OCI-M1 (cell line): Measurements from ENCODE around the gene FAM90A26.
"Not testable (repeated sequence)": the region's sequence is repeated elsewhere in the genome, so short reads cannot be mapped to it uniquely, and the experiment has no call there.

ENCODE experiments used
- DNase-seq: peaks from one replicate; lab custom pipeline; 2025; lab: John Stamatoyannopoulos, UW

The FAM90A26 gene, protein sequence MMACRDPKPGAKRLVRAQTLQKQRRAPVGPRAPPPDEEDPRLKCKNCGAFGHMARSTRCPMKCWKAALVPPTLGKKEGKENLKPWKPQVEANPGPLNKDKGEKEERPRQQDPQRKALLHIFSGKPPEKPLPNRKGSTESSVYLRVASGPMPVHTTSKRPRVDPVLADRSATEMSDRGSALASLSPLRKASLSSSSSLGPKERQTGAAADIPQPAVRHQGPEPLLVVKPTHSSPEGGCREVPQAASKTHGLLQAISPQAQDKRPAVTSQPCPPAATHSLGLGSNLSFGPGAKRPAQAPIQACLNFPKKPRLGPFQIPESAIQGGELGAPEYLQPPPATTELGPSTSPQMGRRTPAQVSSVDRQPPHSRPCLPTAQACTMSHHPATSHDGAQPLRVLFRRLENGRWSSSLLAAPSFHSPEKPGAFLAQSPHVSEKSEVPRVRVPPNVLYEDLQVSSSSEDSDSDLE

GRCh38 chr4:9169791-9170459 lies at the start of gene FAM90A26:
Gene FAM90A26 (plus strand): TSS chr4:9170409. CDS start chr4:9173173, 2,764 bp downstream.
- not testable (repeated sequence) for DNase-seq

- peak; percentile 15 for DNase-seq
Observed at GRCh38 chr4:9122711-9123110, 47.5 kb upstream of the FAM90A26 start.

DNA sequence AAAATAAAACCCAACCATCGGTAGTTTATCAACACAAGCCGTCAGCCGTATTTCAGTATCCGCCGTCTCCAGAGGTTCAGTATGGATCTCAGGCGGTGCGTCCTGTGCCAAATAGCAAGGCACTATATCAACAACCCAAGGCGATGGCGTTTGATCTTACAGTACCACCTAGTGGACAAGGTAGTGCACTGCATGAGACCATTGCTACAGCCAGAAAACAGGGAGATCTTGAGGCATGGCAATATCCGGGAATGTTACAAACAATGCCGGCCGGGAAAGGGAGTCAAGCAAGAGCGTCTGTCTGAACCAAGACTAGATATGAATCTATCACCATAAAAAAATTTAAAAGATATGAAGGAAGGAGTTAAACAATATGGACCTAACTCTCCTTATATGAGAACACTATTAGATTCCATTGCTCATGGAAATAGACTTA lies 46.6 kb upstream of the FAM90A26 start:
- peak; percentile 59 for DNase-seq

DNA sequence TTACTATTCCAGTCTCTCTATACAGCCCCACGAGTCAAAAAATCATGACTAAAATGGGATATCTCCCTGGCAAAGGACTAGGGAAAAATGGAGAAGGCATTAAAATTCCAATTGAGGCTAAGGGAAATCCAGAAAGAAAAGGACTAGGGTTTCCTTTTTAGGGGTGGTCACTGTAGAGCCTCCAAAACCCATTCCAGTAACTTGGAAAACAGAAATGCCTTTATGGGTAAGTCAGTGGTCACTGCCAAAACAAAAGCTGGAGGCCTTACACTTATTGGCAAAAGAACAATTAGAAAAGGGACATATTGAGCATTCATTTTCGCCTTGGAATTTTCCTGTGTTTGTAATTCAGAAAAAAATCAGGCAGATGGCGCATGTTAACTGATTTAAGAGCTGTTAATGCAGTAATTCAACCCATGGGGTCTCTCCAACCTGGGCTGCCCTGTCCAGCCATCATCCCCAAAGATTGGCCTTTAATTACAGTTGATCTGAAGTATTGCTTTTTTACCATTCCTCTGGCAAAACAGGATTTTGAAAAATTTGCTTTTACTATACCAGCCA lies 44.5 kb upstream of the FAM90A26 start:
- not testable (repeated sequence) for DNase-seq

- not testable (repeated sequence) for DNase-seq
Observed at GRCh38 chr4:9131420-9131819, 38.8 kb upstream of the FAM90A26 start.

GRCh38 chr4:9132849-9133248 lies 37.4 kb upstream of the FAM90A26 start:
- not testable (repeated sequence) for DNase-seq

GRCh38 chr4:9134011-9134410 lies 36.2 kb upstream of the FAM90A26 start:
- DNase-seq, result not testable (repeated sequence)

DNA sequence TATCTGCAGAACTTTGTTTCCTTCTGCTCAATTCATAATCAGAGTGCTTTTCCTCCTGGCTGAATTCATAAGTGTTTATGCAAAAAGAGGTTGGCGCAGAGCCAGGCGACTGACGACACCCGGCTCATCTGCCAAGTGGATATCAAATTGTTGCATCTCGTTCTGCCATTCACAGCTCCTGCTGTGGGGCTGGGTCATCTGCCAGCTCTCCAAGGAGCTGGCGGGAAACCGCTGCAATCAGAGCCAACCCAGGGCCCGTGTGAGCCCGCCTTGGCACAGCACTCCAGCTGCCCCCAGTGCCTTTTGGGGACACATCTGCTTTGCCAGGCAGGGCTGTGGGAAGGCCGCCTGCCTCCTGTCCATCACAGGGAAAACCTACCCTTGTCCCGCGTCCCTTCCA lies 35.7 kb upstream of the FAM90A26 start:
- DNase-seq, result peak; percentile 1

- DNase-seq, result not testable (repeated sequence)
Observed at GRCh38 chr4:9141050-9141449, 29.2 kb upstream of the FAM90A26 start.

- DNase-seq, result not testable (repeated sequence)
Observed at GRCh38 chr4:9142786-9143185, 27.4 kb upstream of the FAM90A26 start.

DNA sequence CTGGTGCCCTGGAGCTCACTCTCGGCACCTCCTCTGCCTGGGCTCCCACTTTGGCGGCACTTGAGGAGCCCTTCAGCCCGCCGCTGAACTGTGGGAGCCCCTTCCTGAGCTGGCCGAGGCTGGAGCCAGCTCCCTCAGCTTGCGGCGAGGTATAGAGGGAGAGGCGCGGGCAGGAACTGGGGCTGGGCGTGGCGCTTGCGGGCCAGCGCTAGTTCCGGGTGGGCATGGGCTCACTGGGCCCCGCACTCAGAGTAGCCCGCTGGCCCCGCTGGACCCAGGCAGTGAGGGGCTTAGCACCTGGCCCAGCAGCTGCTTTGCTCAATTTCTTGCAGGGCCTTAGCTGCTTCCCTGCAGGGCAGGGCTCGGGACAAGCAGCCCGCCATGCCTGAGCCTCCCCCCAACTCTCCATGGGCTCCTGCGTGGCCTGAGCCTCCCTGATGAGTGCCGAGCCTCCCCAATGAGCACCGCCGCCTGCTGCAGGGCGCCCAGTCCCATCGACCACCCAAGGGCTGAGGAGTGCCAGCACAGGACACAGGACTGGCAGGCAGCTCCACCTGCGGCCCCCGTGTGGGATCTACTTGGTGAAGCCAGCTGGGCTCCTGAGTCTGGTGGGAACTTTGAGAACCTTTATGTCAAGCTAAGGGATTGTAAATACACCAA lies 26.7 kb upstream of the FAM90A26 start:
- DNase-seq, result no peak

- no peak for DNase-seq
Observed at GRCh38 chr4:9146967-9147366, 23.2 kb upstream of the FAM90A26 start.

DNA sequence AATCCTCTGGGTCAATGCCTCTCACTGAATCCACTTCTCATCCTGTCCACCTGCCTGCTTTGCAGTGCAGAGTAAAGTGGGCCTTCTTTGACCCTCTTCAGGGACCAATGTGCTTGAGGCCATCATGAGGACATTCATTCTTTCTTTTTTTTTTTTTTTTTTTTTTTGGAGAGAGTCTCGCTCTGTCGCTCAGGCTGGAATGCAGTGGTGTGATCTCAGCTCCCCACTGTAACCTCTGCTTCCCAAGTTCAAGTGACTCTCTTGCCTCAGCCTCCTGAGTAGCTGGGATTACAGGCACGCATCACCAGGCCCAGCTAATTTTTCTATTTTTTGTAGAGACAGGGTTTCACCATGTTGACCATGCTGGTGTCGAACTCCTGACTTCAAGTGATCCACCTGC lies 22.8 kb upstream of the FAM90A26 start:
- DNase-seq, result not testable (repeated sequence)

DNA sequence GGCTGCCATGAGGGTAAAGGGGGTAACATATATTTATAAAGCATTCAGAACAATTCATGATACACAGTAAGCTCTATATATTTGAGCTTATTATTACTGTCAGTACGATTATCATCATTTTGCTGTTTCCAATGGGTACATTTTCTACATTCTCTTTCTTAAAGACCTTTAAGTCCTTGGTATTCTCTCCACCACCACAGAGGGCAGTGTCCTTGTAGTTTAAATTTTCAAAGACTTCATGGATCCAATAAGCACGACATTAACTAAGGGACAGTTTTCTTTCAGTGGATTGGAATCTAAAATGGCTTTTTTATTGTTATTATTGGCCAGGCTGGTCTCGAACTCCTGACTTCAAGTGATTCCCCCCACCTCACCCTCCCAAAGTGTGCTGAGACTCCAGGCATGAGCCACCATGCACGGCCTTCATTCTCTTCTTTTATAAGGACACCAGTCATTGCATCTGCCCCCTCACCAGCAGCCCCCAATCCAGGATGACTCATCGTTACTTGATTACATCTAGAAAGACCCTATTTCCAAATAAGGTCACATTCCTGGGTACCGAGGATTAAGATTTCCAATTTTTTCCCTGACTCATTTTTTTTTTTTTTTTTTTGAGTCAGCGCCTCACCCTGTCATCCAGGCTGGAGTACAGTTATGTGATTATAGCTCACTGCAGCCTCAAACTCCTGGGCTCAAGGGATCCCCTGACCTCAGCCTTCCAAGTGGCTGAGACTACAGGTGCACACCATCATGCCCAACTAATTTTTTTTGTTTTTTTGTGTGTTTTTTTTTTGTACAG lies 21.4 kb upstream of the FAM90A26 start:
- not testable (repeated sequence) for DNase-seq

- DNase-seq, result not testable (repeated sequence)
Observed at GRCh38 chr4:9151809-9152179, 18.4 kb upstream of the FAM90A26 start.

- DNase-seq, result peak; percentile 95
Observed at GRCh38 chr4:9152180-9153007, 17.8 kb upstream of the FAM90A26 start.

DNA sequence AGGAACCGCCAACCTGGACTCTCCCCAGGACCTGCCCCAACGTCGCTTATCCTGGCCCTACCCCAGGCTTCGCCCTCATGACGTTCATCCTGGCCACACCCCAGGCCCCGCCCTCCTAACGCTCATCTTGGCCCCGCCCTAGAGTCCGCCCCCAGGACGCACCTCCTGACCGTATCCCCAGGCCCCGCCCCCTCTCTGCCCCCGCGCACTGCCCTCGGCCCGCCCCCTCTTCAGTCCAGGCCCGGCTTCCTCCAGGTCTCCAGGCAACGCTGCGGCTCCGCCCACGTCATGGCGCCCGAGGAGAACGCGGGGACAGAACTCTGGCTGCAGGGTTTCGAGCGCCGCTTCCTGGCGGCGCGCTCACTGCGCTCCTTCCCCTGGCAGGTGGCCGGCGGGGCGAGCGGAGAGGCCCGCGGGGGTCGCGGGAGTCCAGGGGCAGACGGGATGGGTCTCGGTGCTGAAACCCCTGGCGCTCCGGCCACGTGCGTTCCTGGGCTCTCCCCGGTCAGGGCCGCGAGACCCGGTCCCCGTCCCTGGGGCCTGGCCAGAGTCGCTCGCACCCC lies 17.1 kb upstream of the FAM90A26 start:
- DNase-seq, result peak; percentile 97

GRCh38 chr4:9153571-9154157 lies 16.5 kb upstream of the FAM90A26 start:
- not testable (repeated sequence) for DNase-seq

DNA sequence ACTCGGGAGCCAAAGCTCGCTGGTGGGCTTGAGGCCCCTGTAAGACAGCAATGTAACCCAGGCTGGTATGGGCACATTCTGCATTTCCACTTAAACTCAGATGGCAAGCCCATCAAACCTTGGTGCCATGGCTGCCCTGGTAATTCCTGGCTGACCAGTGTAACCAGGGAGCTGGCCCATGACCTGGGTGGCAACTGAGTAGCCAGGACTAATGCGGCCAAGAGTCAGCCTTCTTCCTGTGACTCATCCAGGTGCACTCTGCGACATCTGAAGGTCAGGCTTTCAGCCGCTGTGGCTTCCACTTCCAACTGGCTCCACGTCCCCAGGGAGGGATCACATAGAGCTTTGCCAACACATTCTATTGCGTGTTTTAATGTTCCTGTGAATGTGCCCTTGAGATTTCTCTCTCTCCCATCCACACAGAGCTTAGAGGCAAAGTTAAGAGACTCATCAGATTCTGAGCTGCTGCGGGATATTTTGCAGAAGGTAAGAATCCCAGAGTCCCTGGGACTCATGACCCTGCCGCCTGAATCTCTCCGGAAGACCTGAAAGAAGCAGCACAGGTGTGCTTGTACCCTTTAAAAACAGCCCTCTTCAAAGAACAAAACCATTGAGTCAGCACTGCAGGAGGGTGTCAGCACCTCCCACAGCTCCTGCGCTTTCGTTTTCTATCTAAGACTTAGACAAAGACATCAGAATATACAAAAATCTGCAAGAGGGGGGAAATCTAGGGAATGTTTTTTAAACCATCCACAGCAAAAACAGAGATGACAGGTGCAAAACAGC lies 14.9 kb upstream of the FAM90A26 start:
- not testable (repeated sequence) for DNase-seq
